HepG2 (cell line): Measurements from ENCODE around the gene PPP4R3A. TPM values are rescaled to one million over a fixed set of nuclear protein-coding genes. Genes with fewer than 3 reads are reported as not detected.

ENCODE experiments used
- ATF7 ChIP-seq, 2 experiments: fragments of 450-650 bp in 1 of 2; sonication (generic) in 1 of 2; formaldehyde crosslinking in 1 of 2; IDR thresholded peaks; 2 replicates each; pipeline versions ENCODE4 v1.4.0 to v1.6.1; 2016 to 2020; ENCODE audit warnings: antibody characterized with exemption in 1 of 2, mild to moderate bottlenecking in 1 of 2, missing genetic modification reagents in 1 of 2
- FOXC1 ChIP-seq: sonication (generic); formaldehyde crosslinking; IDR thresholded peaks from 2 replicates; pipeline ENCODE4 v1.8.0; 2022; ENCODE audit warnings: mild to moderate bottlenecking, missing genetic modification reagents, borderline replicate concordance
- ISL2 ChIP-seq: sonication (generic); formaldehyde crosslinking; IDR thresholded peaks from 2 replicates; pipeline ENCODE4 v1.5.0; 2020; ENCODE audit warnings: missing genetic modification reagents
- ISX ChIP-seq: sonication (generic); formaldehyde crosslinking; conservative IDR thresholded peaks from 2 replicates; pipeline ENCODE4 v1.5.0; 2020; ENCODE audit warnings: missing genetic modification reagents
- KAT8 ChIP-seq: IDR thresholded peaks from 2 replicates; pipeline ENCODE4 v1.6.1; 2016; ENCODE audit warnings: missing genetic modification reagents, missing compliant biosample characterization
- KDM6A ChIP-seq: IDR thresholded peaks from 2 replicates; pipeline ENCODE4 v1.6.1; 2016; ENCODE audit warnings: low read depth
- NR2F2 ChIP-seq: IDR thresholded peaks from 2 replicates; pipeline ENCODE4 v1.6.1; 2012; ENCODE audit warnings: low read depth, inconsistent platforms, borderline replicate concordance
- TBX2 ChIP-seq: sonication (generic); formaldehyde crosslinking; IDR thresholded peaks from 2 replicates; pipeline ENCODE4 v1.5.0; 2020; ENCODE audit warnings: missing genetic modification reagents, mild to moderate bottlenecking, borderline replicate concordance
- ZBTB7B ChIP-seq: sonication (generic); formaldehyde crosslinking; IDR thresholded peaks from 2 replicates; pipeline ENCODE4 v1.4.0; 2020; ENCODE audit warnings: missing genetic modification reagents
- ZNF138 ChIP-seq: sonication (generic); formaldehyde crosslinking; IDR thresholded peaks from 2 replicates; pipeline ENCODE4 v1.5.0; 2020; ENCODE audit warnings: mild to moderate bottlenecking, low read depth, missing genetic modification reagents
- ZNF256 ChIP-seq: sonication (generic); formaldehyde crosslinking; conservative IDR thresholded peaks from 2 replicates; pipeline ENCODE4 v1.4.0; 2020; ENCODE audit warnings: missing genetic modification reagents
- ZNF451 ChIP-seq: sonication (generic); formaldehyde crosslinking; IDR thresholded peaks from 2 replicates; pipeline ENCODE4 v1.5.0; 2020; ENCODE audit warnings: mild to moderate bottlenecking, missing genetic modification reagents
- ZNF512B ChIP-seq: sonication (generic); formaldehyde crosslinking; IDR thresholded peaks from 2 replicates; pipeline ENCODE4 v1.5.1; 2020; ENCODE audit warnings: missing genetic modification reagents, mild to moderate bottlenecking, borderline replicate concordance
- ZNF543 ChIP-seq: sonication (generic); formaldehyde crosslinking; IDR thresholded peaks from 2 replicates; pipeline ENCODE4 v1.4.0; 2020; ENCODE audit warnings: mild to moderate bottlenecking, missing genetic modification reagents
- ZNF563 ChIP-seq: sonication (generic); formaldehyde crosslinking; IDR thresholded peaks from 2 replicates; pipeline ENCODE4 v1.8.0; 2022; ENCODE audit warnings: mild to moderate bottlenecking, moderate library complexity, missing genetic modification reagents
- ZNF878 ChIP-seq: sonication (generic); formaldehyde crosslinking; IDR thresholded peaks from 2 replicates; pipeline ENCODE4 v1.8.1; 2023; ENCODE audit warnings: mild to moderate bottlenecking, missing genetic modification reagents, moderate library complexity
- polyA plus RNA-seq, 8 experiments: library from polyadenylated mRNA; depleted of rRNA in 3 of 8; stranded (reverse) in 7 of 8; unstranded in 1 of 8; fragments of >200 nt; fragmentation: Illumina TruSeq in 4 of 8; extraction: Trizol in 4 of 8; gene quantifications; 2 replicates each; pipeline versions ENCODE4 v1.2.1 to v1.2.3, GENCODE V29; 2011 to 2016; ENCODE audit warnings: low read depth in 4 of 8, missing spikeins in 1 of 8, mixed read lengths in 1 of 8; ENCODE audit not compliant: insufficient read depth in 1 of 8
- total RNA-seq, 5 experiments: library from RNA; depleted of rRNA; stranded (reverse); fragments of >200 nt; fragmentation: Illumina TruSeq; extraction: Trizol; gene quantifications; 2 replicates each; pipeline ENCODE4 v1.2.3, GENCODE V29; 2016; ENCODE audit warnings: low read depth in 1 of 5
- TF ChIP-seq, protein P1 (sequence below): IDR thresholded peaks from 2 replicates; pipeline ENCODE4 v1.6.1; 2016; ENCODE audit warnings: low read depth, borderline replicate concordance
- TF ChIP-seq, protein P2 (sequence below): sonication (generic); formaldehyde crosslinking; IDR thresholded peaks from 2 replicates; pipeline ENCODE4 v1.5.1; 2020; ENCODE audit warnings: mild to moderate bottlenecking, missing genetic modification reagents, moderate library complexity

PPP4R3A gene
- total and polyA plus RNA-seq, 2 of the 13 experiments (the other 11 are each of a cell fraction or from before 2014, with no cell fraction given) = 22.5 to 57.4 TPM

GRCh38 chr14:91509878-91510170 lies 286 bp downstream of the PPP4R3A start (continued):
- TF ChIP-seq, protein P1, sequence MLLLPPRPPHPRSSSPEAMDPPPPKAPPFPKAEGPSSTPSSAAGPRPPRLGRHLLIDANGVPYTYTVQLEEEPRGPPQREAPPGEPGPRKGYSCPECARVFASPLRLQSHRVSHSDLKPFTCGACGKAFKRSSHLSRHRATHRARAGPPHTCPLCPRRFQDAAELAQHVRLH (CRISPR knock-in tag) = no peak
- TF ChIP-seq ZNF451 (CRISPR knock-in tag) = no peak
- no peak for TF ChIP-seq KAT8 (CRISPR knock-in tag)
- no peak for TF ChIP-seq ISL2 (CRISPR knock-in tag)
- 0 out of 2 replicates have a peak, but pooled peaks have one; percentile 4 for TF ChIP-seq ZNF138 (CRISPR knock-in tag)
- TF ChIP-seq KDM6A (CRISPR knock-in tag) = no peak
- no peak for TF ChIP-seq ATF7 (IDR thresholded peaks at IDR 0.05)
- TF ChIP-seq ATF7 (CRISPR knock-in tag; IDR thresholded peaks at IDR 0.05) = no peak
- no peak for TF ChIP-seq ZNF543 (CRISPR knock-in tag)
- no peak for TF ChIP-seq FOXC1 (CRISPR knock-in tag)
- no peak for TF ChIP-seq ZNF512B (CRISPR knock-in tag)
- 0 out of 2 replicates have a peak, but pooled peaks have one; percentile 47 for TF ChIP-seq ISX (CRISPR knock-in tag)
- no peak for TF ChIP-seq NR2F2
- no peak for TF ChIP-seq ZNF256 (CRISPR knock-in tag)
- TF ChIP-seq ZNF878 (CRISPR knock-in tag) = no peak
- no peak for TF ChIP-seq ZBTB7B (CRISPR knock-in tag)
- TF ChIP-seq, protein P2, sequence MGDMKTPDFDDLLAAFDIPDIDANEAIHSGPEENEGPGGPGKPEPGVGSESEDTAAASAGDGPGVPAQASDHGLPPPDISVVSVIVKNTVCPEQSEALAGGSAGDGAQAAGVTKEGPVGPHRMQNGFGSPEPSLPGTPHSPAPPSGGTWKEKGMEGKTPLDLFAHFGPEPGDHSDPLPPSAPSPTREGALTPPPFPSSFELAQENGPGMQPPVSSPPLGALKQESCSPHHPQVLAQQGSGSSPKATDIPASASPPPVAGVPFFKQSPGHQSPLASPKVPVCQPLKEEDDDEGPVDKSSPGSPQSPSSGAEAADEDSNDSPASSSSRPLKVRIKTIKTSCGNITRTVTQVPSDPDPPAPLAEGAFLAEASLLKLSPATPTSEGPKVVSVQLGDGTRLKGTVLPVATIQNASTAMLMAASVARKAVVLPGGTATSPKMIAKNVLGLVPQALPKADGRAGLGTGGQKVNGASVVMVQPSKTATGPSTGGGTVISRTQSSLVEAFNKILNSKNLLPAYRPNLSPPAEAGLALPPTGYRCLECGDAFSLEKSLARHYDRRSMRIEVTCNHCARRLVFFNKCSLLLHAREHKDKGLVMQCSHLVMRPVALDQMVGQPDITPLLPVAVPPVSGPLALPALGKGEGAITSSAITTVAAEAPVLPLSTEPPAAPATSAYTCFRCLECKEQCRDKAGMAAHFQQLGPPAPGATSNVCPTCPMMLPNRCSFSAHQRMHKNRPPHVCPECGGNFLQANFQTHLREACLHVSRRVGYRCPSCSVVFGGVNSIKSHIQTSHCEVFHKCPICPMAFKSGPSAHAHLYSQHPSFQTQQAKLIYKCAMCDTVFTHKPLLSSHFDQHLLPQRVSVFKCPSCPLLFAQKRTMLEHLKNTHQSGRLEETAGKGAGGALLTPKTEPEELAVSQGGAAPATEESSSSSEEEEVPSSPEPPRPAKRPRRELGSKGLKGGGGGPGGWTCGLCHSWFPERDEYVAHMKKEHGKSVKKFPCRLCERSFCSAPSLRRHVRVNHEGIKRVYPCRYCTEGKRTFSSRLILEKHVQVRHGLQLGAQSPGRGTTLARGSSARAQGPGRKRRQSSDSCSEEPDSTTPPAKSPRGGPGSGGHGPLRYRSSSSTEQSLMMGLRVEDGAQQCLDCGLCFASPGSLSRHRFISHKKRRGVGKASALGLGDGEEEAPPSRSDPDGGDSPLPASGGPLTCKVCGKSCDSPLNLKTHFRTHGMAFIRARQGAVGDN = no peak
- 0 out of 2 replicates have a peak, but pooled peaks have one; percentile 48 for TF ChIP-seq ZNF563 (CRISPR knock-in tag)
- no peak for TF ChIP-seq TBX2 (CRISPR knock-in tag)
